ENCODE measurements around the gene ABHD13. TPM values are rescaled to one million over a fixed set of nuclear protein-coding genes. Genes with fewer than 3 reads are reported as not detected.

Gene ABHD13
- total RNA-seq, 1 experiment from 2014 or later = 4.1 TPM

GRCh38 chr13:108249150-108249549 lies 31.0 kb downstream of the ABHD13 start:
- Histone ChIP-seq H3K9me3 (ENCODE audit: control insufficient read depth in 1 of 2, insufficient read depth in 1 of 2, low read depth in 1 of 2, low read length in 2 of 2) (no peaks in the 10 kb centered on the region), H3K27me3 (ENCODE audit: insufficient read depth, low read length) (no peaks in the 10 kb centered on the region), H3K27ac (ENCODE audit: low read depth, low read length) (no peak overlapping the region), H3K4me1 (ENCODE audit: control insufficient read depth in 1 of 2, insufficient read depth in 2 of 2, low read length in 2 of 2) (no peaks in the 10 kb centered on the region), H3K9me2 (ENCODE audit: insufficient read depth) (no peaks in the 10 kb centered on the region), H3K36me3 (ENCODE audit: control insufficient read depth in 1 of 2, insufficient read depth in 2 of 2, low read length in 2 of 2) (no peaks in the 10 kb centered on the region), H2AFZ (ENCODE audit: low read depth, low read length, poor library complexity, severe bottlenecking) (no peak overlapping the region), H3K79me2 (ENCODE audit: insufficient read depth, low read length) (no peaks in the 10 kb centered on the region), H3K4me2 (ENCODE audit: low read length) (no peak overlapping the region), H3K9ac (ENCODE audit: low read length) (no peak overlapping the region), H3K4me3 (replicated peaks in 1 of 2; ENCODE audit: low read depth in 1 of 2, low read length in 2 of 2) (no peak overlapping the region), H4K20me1 (ENCODE audit: insufficient read depth) (no peaks in the 10 kb centered on the region)
- TF ChIP-seq SIN3A (IDR thresholded peaks at IDR 0.05; ENCODE audit: low read depth) (no peak), JUND (IDR thresholded peaks at IDR 0.05) (no peak), ATF3 (IDR thresholded peaks at IDR 0.05) (no peak), CTCF (IDR thresholded peaks at IDR 0.05 in 2 of 3, conservative IDR thresholded peaks at IDR 0.05 in 1 of 3; ENCODE audit: borderline replicate concordance in 1 of 3, insufficient read depth in 1 of 3, low read depth in 2 of 3, low read length in 2 of 3) (no peak), EZH2phosphoT487 (IDR thresholded peaks at IDR 0.05; ENCODE audit: borderline replicate concordance) (no peak), FOSL1 (IDR thresholded peaks at IDR 0.05; ENCODE audit: low read depth) (no peak), ZNF274 (IDR thresholded peaks at IDR 0.05; ENCODE audit: low read depth, low read length) (no peak), ZBTB33 (IDR thresholded peaks at IDR 0.05; ENCODE audit: extremely low read depth, insufficient replicate concordance, low read length) (no peak), SRF (IDR thresholded peaks at IDR 0.05; ENCODE audit: low read depth) (no peak), EZH2 (IDR thresholded peaks at IDR 0.05) (no peak), YY1 (IDR thresholded peaks at IDR 0.05; ENCODE audit: extremely low read depth, insufficient replicate concordance, low read depth, low read length) (no peak), CEBPB (IDR thresholded peaks at IDR 0.05; ENCODE audit: low read depth) (no peak), ZFX (IDR thresholded peaks at IDR 0.05) (no peak)
- POLR2A ChIA-PET = no interaction called here
- BruUV-seq (replicated peaks) = no TSS peak
- DNase-seq (ENCODE audit: low read depth, low spot score) = no peak
- intact Hi-C loops (cut with micrococcal nuclease) = no loop called here
- ATAC-seq = no peak
- CTCF ChIA-PET = no interaction called here
- RAD21 ChIA-PET (ENCODE audit: low non-redundant PET in 1 of 2, low total read pairs in 2 of 2, uncharacterized antibody in 2 of 2, unreplicated experiment in 2 of 2) = interaction anchor here in 1 of 2 experiments (0.6 kb wide), 1 partner anchor 34 kb away, joined by 5 read pairs; the partner anchor contains the start of gene LIG4

Measured in HCT116 (cell line).